HG03095 (cell line): ENCODE data around the gene SERPINA5.
"Not testable (repeated sequence)": the region's sequence is repeated elsewhere in the genome, so short reads cannot be mapped to it uniquely, and the experiment has no call there.

Experiments used
- ATAC-seq: cut with Tn5 transposase; IDR thresholded peaks from one replicate; pipeline ENCODE4 v1.9.1; 2021; ENCODE audit warnings: moderate library complexity; ENCODE audit not compliant: unreplicated experiment

The SERPINA5 gene

DNA sequence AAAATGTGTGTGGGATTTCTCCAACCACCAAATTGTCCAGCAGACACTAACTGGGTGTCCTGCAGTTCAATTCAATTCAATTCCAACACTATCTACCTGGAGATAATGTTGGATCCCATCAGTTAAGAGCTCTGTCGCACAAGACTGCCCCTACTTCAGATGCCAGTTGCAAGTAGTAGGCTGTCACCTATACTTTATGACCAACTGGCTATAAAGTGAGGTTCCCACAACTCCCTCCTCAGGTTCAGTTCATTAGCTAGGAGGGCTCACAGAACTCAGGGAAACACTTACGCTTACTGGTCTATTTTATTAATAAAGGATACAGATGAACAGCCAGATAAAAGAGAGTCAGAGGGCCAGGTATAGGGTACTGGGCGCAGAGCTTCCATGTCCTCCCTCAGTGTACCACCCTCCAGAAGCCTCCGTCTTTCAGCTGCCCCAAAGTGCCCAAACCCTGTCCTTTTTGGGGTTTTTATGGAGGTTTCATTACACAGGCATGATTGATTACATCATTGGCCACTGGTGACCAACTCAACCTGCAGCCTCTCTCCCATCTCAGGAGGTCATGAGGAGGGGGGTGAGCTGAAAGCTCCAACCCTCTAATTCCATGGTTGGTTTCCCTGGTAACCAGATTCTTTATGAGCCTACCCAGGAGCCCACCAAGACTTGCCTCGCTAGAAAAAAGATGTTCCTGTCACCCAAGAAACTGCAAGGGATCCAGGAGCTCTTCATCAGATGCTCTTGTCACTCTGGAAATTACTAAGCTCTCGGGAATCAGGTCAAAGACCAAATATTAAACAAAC lies 7.5 kb upstream of the SERPINA5 start:
- ATAC-seq: no peak

DNA sequence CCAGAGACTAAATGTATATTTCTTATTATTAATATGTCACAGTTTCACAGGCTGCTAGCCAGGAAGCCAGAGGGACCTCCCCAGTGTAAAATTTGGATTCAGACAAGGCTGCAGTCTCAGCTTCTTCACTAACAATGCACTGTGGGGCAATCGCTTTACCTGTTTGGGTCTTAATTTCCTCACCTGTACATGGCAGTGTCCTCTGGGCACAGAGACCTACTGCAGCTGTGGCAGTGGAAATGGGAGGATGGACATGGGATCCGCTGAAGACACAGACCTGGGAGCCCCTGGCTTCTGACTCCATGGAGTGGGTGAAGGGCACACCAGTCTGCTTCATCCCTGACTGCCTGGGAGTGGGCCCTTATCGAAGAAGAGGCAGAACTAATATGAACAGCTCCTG lies 6.9 kb upstream of the SERPINA5 start:
- no peak for ATAC-seq

DNA sequence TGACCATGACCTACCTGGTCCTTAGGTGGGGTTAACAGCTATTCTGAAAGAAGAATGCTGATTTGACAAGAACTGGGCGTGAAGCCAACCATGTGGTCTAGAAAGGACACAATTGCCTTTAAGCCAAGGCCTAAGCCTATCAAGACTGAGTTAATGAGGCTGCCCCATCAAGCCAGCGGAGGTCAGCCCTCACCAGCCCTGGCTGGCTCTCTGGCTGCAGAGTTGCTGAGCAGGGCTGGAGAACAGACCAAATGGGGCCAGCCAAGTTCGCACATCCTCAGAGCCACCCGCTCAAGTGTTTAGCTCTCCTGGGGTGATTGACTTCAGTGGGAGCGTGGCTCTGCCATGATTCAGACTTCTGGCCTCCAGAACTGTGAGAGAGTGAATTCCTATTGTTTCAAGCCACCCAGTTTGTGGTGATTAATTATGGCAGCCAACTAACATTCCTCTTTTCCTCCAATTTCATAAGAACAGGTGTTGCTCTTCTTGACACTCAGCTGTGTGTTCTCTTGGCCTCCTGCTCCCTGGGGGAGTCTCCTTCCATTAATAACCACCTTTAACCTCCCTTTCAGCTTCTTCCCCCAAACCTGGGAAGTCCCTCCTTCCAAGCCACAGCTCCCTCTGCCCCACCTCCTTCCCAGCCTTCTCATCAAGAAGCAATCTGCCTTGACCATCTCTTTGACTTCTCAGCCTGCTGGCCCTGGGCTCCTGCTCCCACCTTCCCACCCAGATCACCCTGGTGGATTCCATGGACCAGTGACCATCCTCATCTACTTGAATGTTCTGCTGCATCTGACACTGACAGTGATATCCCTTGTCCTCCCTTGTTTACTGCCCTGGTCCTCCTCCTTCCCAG lies 5.3 kb upstream of the SERPINA5 start:
- no peak for ATAC-seq

DNA sequence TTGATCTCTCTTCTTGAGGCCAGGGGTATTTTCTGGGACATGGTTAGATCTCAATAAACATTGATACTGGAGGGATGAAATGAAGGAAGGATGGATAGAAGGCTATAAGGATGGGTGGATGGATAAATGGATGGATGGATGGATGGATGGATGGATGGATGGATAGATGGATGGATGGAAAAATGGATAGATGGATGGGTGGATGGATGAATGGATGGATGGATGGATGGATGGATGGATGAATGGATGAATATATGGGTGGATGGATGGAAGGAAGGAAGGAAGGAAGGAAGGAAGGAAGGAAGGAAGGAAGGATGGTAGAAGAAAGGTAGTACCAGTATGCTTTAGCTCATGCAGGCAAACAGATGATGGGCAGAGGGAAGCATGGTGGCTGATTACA lies 3.8 kb upstream of the SERPINA5 start:
- ATAC-seq: not testable (repeated sequence)

DNA sequence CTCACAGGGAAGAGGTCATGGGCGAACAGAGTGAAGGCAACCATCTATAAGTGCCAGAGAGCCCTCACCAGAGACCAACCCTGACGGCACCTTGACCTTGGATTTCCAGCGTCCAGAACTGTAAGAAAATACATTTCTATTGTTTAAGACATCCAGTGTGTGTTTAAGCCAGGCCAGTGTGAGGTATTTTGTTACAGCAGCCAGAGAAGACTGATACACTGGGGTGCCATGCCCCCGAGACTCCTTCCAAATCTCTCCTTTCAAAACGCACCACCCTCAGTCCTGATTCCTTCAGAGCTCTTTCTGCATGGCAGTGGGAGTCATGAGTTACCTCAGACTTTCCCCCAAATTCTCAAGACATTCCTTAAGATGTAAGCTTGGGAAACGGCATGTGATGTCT lies 2.5 kb upstream of the SERPINA5 start:
- no peak for ATAC-seq

DNA sequence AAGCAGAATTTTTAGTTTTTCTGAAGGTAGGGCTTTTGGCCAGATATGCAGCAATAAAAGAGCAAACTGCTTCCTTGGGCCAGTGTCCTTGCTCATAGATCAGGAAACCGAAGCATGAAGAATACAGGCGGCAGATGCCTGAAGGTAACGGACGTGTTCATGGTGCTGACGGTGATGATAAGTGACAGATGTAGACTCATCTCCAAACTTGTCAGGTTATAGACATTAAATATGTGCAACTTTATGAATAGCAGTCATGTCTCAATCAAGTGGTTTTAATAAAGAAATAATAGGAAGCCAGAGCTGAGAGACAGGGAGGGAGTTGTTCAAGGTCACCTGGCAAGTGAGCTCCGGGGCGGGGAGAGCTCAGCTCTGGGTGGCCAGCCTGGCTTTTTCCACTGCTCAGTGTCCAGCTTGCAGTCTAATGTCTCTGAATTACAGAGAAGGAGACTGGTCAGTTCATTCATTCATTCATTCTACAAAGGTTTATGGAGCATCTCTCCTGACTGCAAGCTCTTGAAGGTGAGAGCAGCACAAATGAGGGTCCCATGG lies 1.0 kb downstream of the SERPINA5 start:
- no peak for ATAC-seq

DNA sequence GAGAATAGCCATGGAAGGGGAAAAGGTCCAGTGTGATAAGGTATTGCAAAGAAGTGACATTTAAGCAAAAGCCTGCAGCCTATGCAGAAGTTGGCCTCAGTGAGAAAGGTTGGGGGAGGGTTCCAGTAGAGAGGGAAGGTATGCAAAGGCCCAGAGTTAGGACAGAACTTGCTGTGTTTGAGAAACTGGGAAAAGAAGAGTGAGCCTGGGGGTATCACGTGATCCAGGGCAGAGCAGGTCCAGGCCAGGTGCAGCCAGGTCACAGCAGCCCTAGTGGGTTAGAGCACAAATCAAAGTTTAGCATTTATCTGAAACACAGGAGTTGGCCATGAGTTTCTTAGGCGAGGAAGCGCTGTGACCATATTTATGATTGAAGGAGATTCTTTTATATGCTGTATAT lies 1.6 kb downstream of the SERPINA5 start:
- ATAC-seq: no peak

DNA sequence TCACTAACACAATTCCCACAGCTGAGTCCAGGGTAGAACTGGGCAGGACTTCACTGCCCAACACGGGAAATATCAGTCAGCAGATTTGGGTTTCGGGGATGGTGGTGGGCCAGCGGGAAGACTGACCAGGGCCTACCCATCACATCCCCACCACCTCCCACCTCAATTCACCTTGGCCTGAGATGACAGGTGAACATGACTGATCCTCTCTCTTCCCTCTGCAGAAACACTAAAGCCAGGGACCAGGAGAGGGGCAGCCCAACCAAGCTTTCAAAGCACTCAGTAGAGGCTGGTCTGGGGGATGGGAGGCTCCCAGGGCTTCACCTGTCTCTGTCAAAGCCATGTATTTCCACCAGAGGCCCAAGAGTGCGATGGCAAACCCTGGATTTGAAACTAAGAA lies 2.3 kb downstream of the SERPINA5 start:
- ATAC-seq: no peak

DNA sequence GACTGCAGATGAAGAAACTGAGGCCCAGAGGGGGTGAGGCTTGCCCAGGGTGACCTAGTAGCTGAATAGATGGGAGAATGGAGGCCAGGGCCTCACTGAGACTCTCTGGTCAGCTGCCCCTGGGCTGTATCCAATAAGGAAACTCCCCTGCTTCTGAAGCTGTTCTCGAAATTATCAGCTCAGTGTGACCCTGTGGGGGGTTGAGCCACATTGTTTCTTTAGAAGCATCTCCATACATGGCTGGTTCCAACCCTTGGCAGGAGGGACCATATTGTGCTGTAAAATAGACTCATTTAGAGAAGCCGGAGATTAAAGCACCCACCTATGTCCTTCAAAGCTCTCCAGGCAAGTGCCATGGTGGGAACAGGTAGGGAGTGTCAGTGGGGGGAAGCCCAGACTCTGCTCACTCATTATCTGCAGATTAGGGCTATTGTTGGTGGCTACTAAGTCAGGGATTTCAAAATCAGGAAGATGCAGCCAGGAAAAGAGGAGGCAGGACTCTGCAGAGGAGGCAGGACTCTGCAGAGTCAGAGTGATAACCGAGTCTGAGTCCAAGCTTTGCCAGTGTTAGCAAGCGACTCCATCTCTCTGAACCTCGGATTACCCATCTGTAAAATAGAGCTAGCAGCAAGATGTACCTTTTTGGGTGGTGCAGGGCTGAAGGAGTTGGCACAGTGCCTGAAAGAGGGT lies 3.5 kb downstream of the SERPINA5 start:
- no peak for ATAC-seq

DNA sequence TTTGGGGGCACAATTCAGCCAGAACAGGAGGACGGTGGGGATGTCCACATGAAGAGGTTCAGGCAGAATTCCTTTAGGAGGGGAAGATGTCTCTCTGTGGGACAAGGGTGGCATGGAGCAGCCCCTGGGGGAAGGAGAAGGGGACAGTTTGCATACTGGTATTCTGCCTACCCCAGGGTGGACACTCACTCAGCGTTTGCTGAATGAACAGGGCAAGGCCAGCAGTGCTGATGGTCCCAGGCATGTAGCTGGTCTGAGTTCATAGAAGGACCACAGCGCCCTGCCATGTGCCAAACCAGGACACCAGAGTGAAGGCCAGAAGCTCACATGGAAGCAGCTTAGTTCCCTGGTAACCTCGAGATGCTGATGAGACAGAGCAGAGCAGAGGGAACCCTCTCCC lies 5.4 kb downstream of the SERPINA5 start:
- ATAC-seq: no peak

DNA sequence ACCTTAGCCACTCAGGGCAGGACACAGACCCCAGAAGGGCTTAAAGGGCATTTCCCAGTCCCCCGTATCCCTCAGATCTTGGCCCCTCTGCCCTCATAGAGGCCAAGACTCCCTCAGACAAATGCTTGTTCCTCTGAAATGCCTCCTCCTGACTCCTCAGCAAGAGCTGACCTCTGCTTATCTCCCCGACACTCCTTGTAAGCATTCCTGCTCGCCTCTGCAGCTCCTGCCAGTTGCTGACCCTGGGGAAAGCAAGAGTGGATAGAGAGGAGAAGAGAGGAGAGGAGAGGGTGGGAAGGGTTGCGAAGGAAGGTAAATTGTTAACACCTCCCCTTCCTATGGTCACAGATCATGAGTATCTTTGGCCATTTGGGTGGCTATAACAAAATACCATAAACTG lies 7.1 kb downstream of the SERPINA5 start:
- no peak for ATAC-seq

DNA sequence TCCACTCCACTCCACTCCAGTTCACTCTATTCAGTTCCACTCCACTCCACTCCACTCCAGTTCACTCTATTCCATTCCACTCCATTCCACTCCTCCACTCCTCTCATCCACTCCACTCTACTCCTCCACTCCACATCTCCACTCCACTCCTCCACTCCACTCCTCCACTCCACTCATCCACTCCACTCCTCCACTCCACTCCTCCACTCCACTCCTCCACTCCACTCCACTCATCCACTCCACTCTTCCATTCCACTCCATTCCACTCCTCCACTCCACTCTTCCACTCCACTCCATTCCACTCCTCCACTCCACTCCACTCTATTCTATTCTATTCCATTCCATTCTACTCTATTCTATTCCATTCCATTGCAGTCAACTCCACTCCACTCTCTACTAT lies 9.8 kb downstream of the SERPINA5 start:
- no peak for ATAC-seq

DNA sequence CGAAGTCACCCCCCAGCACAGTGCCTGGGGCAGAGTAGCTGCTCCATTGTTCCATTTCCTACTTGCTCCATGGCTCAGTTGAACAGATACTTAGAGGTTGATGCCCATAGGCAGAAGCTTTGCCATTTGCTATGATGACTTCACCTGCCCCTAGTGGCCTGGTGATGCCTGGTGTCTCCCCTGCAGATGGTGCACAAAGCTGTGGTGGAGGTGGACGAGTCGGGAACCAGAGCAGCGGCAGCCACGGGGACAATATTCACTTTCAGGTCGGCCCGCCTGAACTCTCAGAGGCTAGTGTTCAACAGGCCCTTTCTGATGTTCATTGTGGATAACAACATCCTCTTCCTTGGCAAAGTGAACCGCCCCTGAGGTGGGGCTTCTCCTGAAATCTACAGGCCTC lies 10.6 kb downstream of the SERPINA5 start:
- no peak for ATAC-seq

DNA sequence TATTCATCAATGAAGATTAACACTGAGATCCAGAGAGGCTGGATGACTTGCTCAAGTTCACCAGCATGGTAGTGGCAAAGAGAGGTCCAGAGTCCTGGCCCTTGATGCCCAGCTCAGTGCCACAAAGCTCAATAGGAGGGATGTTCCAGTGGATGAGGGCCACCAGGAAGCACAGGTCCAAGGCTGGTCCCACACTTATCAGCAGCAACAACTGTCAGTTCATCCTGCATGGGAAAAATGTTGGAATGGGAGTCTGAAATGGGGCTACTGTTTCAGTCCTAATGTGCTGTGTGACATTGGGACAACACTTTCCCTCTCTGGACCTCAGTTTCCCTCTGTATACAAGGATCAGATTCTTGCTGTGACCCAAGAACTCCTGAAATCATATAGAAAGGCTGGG lies 11.2 kb downstream of the SERPINA5 start:
- no peak for ATAC-seq

DNA sequence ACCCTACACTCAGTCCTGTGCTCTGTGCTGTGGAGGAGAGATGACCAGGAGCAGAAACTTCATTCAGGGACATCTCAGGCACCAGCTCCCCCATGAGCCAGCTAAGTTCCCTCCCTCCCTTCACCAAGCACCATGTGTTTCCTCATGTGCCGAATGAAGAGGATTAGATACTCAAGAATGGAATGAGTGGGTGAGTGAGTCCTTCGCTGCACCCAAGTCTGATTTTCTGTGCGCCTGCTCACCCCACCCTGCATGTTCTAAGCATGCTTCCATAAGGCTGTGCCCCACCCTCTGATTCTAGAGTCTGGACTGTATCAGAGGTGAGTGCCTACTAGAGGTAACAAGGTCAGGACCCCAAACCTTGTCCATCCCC lies 12.1 kb downstream of the SERPINA5 start:
- no peak for ATAC-seq

DNA sequence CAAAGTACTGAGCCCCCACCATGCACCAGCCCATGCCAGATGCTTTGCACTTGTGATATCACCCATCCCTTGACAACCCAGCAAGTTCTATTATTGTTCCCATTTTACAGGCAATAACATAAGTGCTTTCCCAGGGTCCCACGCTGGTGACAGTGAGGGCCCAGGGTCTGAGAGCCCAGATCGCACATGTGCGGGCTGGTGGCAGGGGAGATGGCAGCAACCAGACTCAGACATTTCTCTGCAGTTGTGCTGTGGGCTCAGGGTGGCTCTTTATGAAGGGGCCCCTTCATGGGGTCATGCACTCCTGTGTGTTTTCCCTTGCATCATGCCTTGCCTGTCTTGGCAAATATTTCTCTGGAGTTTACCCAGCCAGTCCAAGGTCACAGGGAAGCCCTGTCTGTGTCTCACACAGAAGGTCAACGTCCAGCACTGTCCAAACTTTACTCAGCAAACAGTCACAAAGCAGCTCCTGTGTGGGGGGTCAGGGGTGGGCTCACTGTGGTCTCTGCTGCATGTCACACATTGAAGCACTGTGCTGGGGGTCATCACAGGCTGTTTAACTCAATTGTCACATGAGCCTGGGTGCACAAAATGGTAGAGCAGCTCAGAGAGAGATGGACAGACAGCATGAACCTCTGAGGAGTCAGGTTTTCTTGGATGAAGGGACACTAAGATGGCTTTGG lies 12.7 kb downstream of the SERPINA5 start:
- no peak for ATAC-seq

DNA sequence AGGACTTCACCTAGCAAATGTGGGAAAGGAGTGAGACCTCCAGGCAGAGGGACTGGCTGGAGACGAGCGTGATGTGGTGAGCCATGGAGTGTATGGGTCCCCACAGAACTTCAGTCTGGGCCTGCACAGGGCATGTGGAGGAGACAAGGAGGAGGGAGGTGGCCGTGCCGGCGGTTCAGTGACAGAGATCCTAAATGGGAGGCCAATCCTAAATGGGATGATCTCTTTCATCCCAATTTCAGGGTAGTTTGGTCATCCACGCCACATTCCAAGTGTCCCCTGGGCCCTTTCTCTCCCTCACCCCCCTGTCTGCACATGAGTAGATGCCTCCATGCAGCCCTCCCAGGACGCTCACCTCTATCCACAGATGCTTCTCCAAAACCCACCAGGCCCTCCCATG lies 13.2 kb downstream of the SERPINA5 start:
- no peak for ATAC-seq

DNA sequence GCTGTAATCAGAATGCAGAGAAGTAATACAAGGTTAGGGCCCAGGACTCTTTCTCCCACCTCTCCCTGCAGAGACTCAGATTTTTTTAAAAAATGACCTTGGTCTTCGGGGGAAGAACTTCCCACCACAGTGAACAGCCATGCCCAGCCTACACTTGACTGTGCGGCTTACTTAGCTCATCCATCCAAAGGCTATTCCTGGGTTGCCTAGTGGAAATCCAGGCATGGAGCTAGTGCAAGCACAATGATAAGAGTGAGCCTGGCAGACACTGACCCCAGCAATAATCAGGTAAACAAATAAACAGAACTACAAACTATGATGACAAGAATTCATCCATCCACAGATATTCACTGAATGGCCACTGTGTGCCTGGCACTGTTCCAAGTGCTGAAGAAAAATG lies 14.7 kb downstream of the SERPINA5 start:
- ATAC-seq: no peak

DNA sequence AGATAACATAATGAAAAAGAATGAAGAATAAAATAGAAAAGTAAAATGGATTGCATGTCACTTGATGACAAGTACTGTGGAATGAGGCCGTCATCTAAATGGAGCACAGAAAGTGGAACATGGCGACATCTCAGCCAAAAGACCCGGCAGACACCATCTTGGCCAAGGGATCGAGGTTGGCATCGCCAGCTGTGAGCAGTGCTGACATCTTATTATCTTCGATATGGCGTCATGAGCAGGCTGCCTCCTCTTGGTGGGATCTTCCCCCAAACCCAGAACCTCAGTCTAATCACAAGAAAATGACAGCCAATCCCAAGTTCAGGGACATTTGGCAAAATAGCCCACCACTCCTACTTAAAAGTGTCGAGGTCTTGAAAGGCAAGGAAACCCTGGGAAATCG lies 15.1 kb downstream of the SERPINA5 start:
- ATAC-seq: no peak

DNA sequence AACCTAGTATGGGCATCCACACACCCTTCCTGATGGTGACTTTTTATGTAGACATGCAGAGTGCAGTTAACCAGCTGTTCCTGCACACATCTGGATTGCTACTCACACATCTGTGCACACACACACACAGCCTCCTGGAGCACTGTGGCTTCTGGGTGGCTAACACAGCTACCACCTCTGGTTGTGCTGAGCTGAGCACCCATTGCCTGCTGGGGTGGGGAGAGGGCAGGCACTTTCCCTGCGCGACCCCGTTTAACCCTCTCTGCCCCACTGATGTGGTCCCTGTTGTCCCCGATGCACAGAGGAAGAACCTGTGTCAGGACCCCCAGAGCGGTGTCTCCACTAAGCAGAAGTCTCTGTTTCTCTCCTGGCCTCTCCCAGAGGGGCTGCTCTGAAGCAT lies 16.6 kb downstream of the SERPINA5 start:
- no peak for ATAC-seq

DNA sequence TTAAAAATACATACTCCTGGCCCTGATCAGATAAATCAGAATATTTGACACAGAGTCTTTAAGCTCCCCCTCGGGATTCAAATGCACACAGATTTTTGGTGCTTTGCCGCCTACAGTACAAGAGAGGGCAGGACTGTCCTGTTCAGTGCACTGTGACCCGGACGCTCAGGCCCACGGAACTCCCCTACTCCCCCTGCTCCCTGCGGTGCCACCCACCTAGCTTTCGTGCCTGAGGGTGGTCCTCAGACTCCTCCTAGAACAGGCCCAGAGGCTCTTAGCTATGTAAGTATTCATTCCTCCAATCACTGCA lies 17.2 kb downstream of the SERPINA5 start:
- no peak for ATAC-seq
